Upper lobe of left lung (tissue), 6 donors: Measurements from ENCODE around the gene UTY. TPM values are rescaled to one million over a fixed set of nuclear protein-coding genes. Genes with fewer than 3 reads are reported as not detected.

Experiments
- ATAC-seq, 2 donors: fragments of 200-7000 bp; cut with Tn5 transposase; one replicate each; pipeline ENCODE4 v1.9.1; 2022; ENCODE audit warnings: mild to moderate bottlenecking in 2 of 2, moderate library complexity in 2 of 2; ENCODE audit not compliant: low FRiP score in 2 of 2
- DNase-seq, 2 donors: peaks; one replicate each; pipeline ENCODE4 v3.0.0-alpha.2; 2019 to 2020
- H3K27ac ChIP-seq, 4 donors: fragments of 200-600 bp; sonication (generic); one replicate each; pipeline ENCODE4 v1.5.1; 2016 to 2019
- H3K27me3 ChIP-seq, 4 donors: fragments of 200-600 bp; sonication (generic); one replicate each; pipeline ENCODE4 v1.5.1; 2017 to 2019
- H3K36me3 ChIP-seq, 4 donors: fragments of 200-600 bp; sonication (generic); one replicate each; pipeline ENCODE4 v1.5.1; 2016 to 2019
- H3K4me1 ChIP-seq, 4 donors: fragments of 200-600 bp; sonication (generic); one replicate each; pipeline ENCODE4 v1.5.1; 2018 to 2019
- H3K4me3 ChIP-seq, 4 donors: fragments of 200-600 bp; sonication (generic); one replicate each; pipeline ENCODE4 v1.5.1; 2017 to 2019; ENCODE audit warnings: mild to moderate bottlenecking in 2 of 4, moderate library complexity in 1 of 4
- H3K9me3 ChIP-seq, 4 donors: fragments of 200-600 bp; sonication (generic); one replicate each; pipeline ENCODE4 v1.5.1; 2018 to 2019
- CTCF ChIP-seq, 6 experiments: fragments of 450-650 bp in 4 of 6; fragments of 200-600 bp in 2 of 6; sonication (generic) in 2 of 6; IDR thresholded peaks; one replicate each; pipeline ENCODE4 v1.5.1; 2016 to 2019; ENCODE audit warnings: antibody characterized with exemption in 6 of 6
- EP300 ChIP-seq, 4 donors: sonication (generic); formaldehyde crosslinking; IDR thresholded peaks; one replicate each; pipeline ENCODE4 v1.5.1; 2017; ENCODE audit warnings: antibody characterized with exemption in 4 of 4, control low read depth in 2 of 4
- POLR2A ChIP-seq, 4 donors: fragments of 450-650 bp; IDR thresholded peaks; one replicate each; pipeline ENCODE4 v1.5.1; 2016 to 2017; ENCODE audit warnings: antibody characterized with exemption in 4 of 4, mild to moderate bottlenecking in 2 of 4
- POLR2AphosphoS5 ChIP-seq, 2 donors: sonication (generic); formaldehyde crosslinking; IDR thresholded peaks; one replicate each; pipeline ENCODE4 v1.5.1; 2017; ENCODE audit warnings: antibody characterized with exemption in 2 of 2
- WGBS, 2 donors: methylation state at CpG; one replicate each; pipeline ENCODE4 v1.1.5; 2017 to 2018; 5-methylcytosine and 5-hydroxymethylcytosine counted together
- total RNA-seq, 6 donors: library from RNA; depleted of rRNA in 4 of 6; stranded (reverse); fragments of >200 nt in 4 of 6; gene quantifications; one replicate each; pipeline versions ENCODE4 v1.1.0 to v1.2.1, GENCODE V29; 2016 to 2021
- donor health status: DM: no; HTN: no; CAD: no; lungs with moderate emphysema.
- donor health status: DM: no; HTN: yes; CAD: no; lungs with severe emphysema.

The UTY gene
- total RNA-seq, 6 donors from 2014 or later = 0.26 to 201 (median 35.1) TPM; not detected in 2

DNA sequence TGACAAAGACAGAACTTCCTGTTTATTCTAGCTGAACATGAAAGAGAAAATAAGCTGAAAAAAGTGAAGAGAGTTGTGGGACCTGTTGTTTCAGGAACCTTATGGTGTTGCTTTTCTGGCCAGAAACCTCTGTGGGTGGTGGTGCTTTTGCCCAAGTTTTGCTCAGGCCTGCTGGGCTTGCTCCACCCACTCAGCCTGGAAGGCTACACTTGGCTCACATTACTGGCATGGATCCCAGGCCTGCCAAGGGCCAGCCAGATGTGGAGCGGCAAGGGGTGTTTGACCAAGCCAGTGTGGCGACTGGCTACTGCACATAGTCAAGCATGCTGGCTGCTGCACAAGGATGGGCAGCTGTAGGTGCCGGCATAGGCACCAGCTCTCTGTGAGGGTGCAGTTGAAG lies 245.9 kb downstream of the UTY start:
- ATAC-seq (no peak), DNase-seq (no peak)
- WGBS, 2 donors = no CpG with 5 or more reads among the region's 3 CpGs
- TF ChIP-seq EP300 (IDR thresholded peaks at IDR 0.05) (no peak), POLR2A (IDR thresholded peaks at IDR 0.05) (no peak), POLR2AphosphoS5 (IDR thresholded peaks at IDR 0.05) (no peak), CTCF (IDR thresholded peaks at IDR 0.05) (no peak)
- no peak overlapping the region for H3K27ac ChIP-seq
- H3K4me3 ChIP-seq = no peak overlapping the region
- H3K36me3 ChIP-seq = no peaks in the 10 kb centered on the region
- no peaks in the 10 kb centered on the region for H3K9me3 ChIP-seq
- H3K27me3 ChIP-seq = no peaks in the 10 kb centered on the region
- H3K4me1 ChIP-seq = no peaks in the 10 kb centered on the region

GRCh38 chrY:13233118-13233517 lies 246.7 kb downstream of the UTY start:
- H3K36me3 ChIP-seq = no peaks in the 10 kb centered on the region
- H3K4me1 ChIP-seq = no peaks in the 10 kb centered on the region
- no peak overlapping the region for H3K27ac ChIP-seq
- no peak for DNase-seq
- TF ChIP-seq CTCF (IDR thresholded peaks at IDR 0.05) (no peak), EP300 (IDR thresholded peaks at IDR 0.05) (no peak), POLR2AphosphoS5 (IDR thresholded peaks at IDR 0.05) (no peak)
- WGBS, 2 donors = 82% methylated on average over 1 of the region's 1 CpG; no CpG with 5 or more reads in 1 of the 2 donors
- no peaks in the 10 kb centered on the region for H3K27me3 ChIP-seq
- no peak overlapping the region for H3K4me3 ChIP-seq
- ATAC-seq = no peak
- no peaks in the 10 kb centered on the region for H3K9me3 ChIP-seq

- 67% methylated on average over 1 of the region's 2 CpGs; no CpG with 5 or more reads in 1 of the 2 donors for WGBS, 2 donors
- H3K27ac ChIP-seq = no peak overlapping the region
- H3K27me3 ChIP-seq = no peaks in the 10 kb centered on the region
- H3K4me1 ChIP-seq = no peaks in the 10 kb centered on the region
- H3K36me3 ChIP-seq = no peaks in the 10 kb centered on the region
- H3K4me3 ChIP-seq = no peak overlapping the region
- DNase-seq (no peak), ATAC-seq (no peak)
- H3K9me3 ChIP-seq = no peaks in the 10 kb centered on the region
- TF ChIP-seq EP300 (IDR thresholded peaks at IDR 0.05) (no peak), CTCF (IDR thresholded peaks at IDR 0.05) (no peak), POLR2A (IDR thresholded peaks at IDR 0.05) (no peak), POLR2AphosphoS5 (IDR thresholded peaks at IDR 0.05) (no peak)
Measured at GRCh38 chrY:13227354-13227953, 252.4 kb downstream of the UTY start.

GRCh38 chrY:13210961-13211646 lies 268.7 kb downstream of the UTY start:
- WGBS, 2 donors = 60% methylated on average over 5 of the region's 5 CpGs; no CpG with 5 or more reads in 1 of the 2 donors
- no peak overlapping the region for H3K27ac ChIP-seq
- H3K27me3 ChIP-seq = no peaks in the 10 kb centered on the region
- DNase-seq (no peak), ATAC-seq (no peak)
- no peaks in the 10 kb centered on the region for H3K9me3 ChIP-seq
- no peaks in the 10 kb centered on the region for H3K36me3 ChIP-seq
- no peak for TF ChIP-seq POLR2AphosphoS5 (IDR thresholded peaks at IDR 0.05)
- no peak for TF ChIP-seq POLR2A (IDR thresholded peaks at IDR 0.05)
- no peak for TF ChIP-seq CTCF (IDR thresholded peaks at IDR 0.05)
- TF ChIP-seq EP300 (IDR thresholded peaks at IDR 0.05) = no peak
- no peak overlapping the region for H3K4me3 ChIP-seq
- no peaks in the 10 kb centered on the region for H3K4me1 ChIP-seq

DNA sequence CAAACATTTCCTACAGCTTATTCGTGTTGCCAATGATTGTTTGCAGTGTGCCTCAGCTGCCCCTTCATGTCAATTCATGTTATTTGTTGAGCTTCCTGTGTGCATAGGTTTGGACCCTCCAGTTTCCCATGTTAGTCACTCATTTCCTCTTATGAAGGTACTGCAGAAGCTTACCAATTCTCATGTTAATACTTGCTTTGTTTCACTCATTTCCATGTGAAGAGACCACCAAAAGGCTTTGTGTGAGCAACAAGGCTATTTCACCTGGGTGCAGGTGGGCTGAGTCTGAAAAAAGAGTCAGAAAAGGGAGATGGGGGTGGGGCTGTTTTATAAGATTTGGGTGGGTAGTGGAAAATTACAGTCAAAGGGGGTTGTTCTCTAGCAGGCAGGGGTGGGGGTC lies 274.6 kb downstream of the UTY start:
- no peak for ATAC-seq
- WGBS, 2 donors = 67% methylated on average over 1 of the region's 1 CpG; no CpG with 5 or more reads in 1 of the 2 donors
- Histone ChIP-seq H3K4me1 (no peaks in the 10 kb centered on the region), H3K9me3 (no peaks in the 10 kb centered on the region), H3K4me3 (no peak overlapping the region), H3K27me3 (no peaks in the 10 kb centered on the region), H3K27ac (no peak overlapping the region), H3K36me3 (no peaks in the 10 kb centered on the region)
- DNase-seq = no peak
- TF ChIP-seq POLR2A (IDR thresholded peaks at IDR 0.05) (no peak), POLR2AphosphoS5 (IDR thresholded peaks at IDR 0.05) (no peak), CTCF (IDR thresholded peaks at IDR 0.05) (no peak), EP300 (IDR thresholded peaks at IDR 0.05) (no peak)
